K562 (cell line): ENCODE data around the gene RASSF3. TPM values are rescaled to one million over a fixed set of nuclear protein-coding genes. Genes with fewer than 3 reads are reported as not detected.

Experiments used
- ATAC-seq: fragments of 200-7000 bp; cut with Tn5 transposase; 3 replicates; pipeline ENCODE4 v1.9.1; 2020; ENCODE audit warnings: moderate library complexity
- BruUV-seq: library from RNA; stranded (reverse); fragments of 400-500 nt; replicated peaks from 2 replicates; lab custom pipeline; 2021; lab: Mats Ljungman, UMichigan
- CTCF ChIA-PET: fragments of 300-600 bp; formaldehyde crosslinking; extraction: SDS; loops from one replicate; lab custom pipeline; 2021; ENCODE audit warnings: low intra/inter-chr PET ratio; lab: Yijun Ruan, JAX
- POLR2A ChIA-PET: fragments of 300-600, 350-650 bp; sonication (Branson Sonifier 250); formaldehyde crosslinking; extraction: SDS; loops from one replicate; lab custom pipeline; 2021; ENCODE audit warnings: antibody characterized with exemption, inconsistent platforms; lab: Yijun Ruan, JAX
- DNase-seq, 4 experiments: peaks; one replicate each; pipeline versions ENCODE4 v3.0.0 to v3.0.0-alpha.2; 2011 to 2018; ENCODE audit warnings: low spot score in 3 of 4, mixed read lengths in 3 of 4; ENCODE audit errors: extremely low read depth in 1 of 4
- FAIRE-seq: peaks from 2 replicates; lab custom pipeline; 2011; peaks lifted over from hg19 to GRCh38; lab: Jason Lieb, UNC
- H2AFZ ChIP-seq: 2 replicates; pipeline ENCODE4 v1.6.0; 2011; ENCODE audit warnings: low read depth, low read length, control low read depth, inconsistent platforms
- H3K27ac ChIP-seq: fragments of 200-600 bp; 3 replicates; pipeline ENCODE4 v1.8.0; 2011; ENCODE audit warnings: low read depth, mild to moderate bottlenecking, control low read depth, inconsistent platforms, low read length, moderate library complexity, mixed read lengths; ENCODE audit errors: extremely low read depth
- H3K27me3 ChIP-seq, 2 experiments: fragments of 300-600 bp in 1 of 2; 2 replicates in 1 of 2; 3 replicates in 1 of 2; pipeline versions ENCODE4 v1.6.0 to v1.8.0; 2011; ENCODE audit warnings: inconsistent platforms in 2 of 2, low read length in 2 of 2, mild to moderate bottlenecking in 1 of 2, mixed read lengths in 1 of 2, moderate library complexity in 1 of 2; ENCODE audit not compliant: control insufficient read depth in 2 of 2, insufficient read depth in 2 of 2
- H3K36me3 ChIP-seq: fragments of 300-600 bp; 3 replicates; pipeline ENCODE4 v1.8.0; 2011; ENCODE audit warnings: mild to moderate bottlenecking, low read length, inconsistent platforms; ENCODE audit not compliant: control insufficient read depth, insufficient read depth
- H3K4me1 ChIP-seq, 2 experiments: fragments of 200-600 bp in 1 of 2; replicated peaks in 1 of 2; 2 replicates in 1 of 2; 3 replicates in 1 of 2; pipeline versions ENCODE4 v1.5.1 to v1.8.0; 2011; ENCODE audit warnings: inconsistent platforms in 2 of 2, low read length in 2 of 2, mild to moderate bottlenecking in 1 of 2, mixed read lengths in 1 of 2, moderate library complexity in 1 of 2; ENCODE audit not compliant: control insufficient read depth in 2 of 2, insufficient read depth in 2 of 2
- H3K4me2 ChIP-seq: 2 replicates; pipeline ENCODE4 v1.6.1; 2011; ENCODE audit warnings: low read length, control low read depth, inconsistent platforms, mixed read lengths; ENCODE audit not compliant: insufficient read depth
- H3K4me3 ChIP-seq: fragments of 200-600 bp; sonication (generic), shearing (Covaris generic); 2 replicates; pipeline ENCODE4 v1.5.1; 2016; ENCODE audit warnings: control low read depth, inconsistent platforms
- H3K79me2 ChIP-seq: fragments of 200-600 bp; 3 replicates; pipeline ENCODE4 v1.8.0; 2011; ENCODE audit warnings: low read length, inconsistent platforms; ENCODE audit not compliant: control insufficient read depth, insufficient read depth
- H3K9ac ChIP-seq, 2 experiments: 2 replicates each; pipeline versions ENCODE4 v1.6.0 to v1.6.1; 2011; ENCODE audit warnings: low read depth in 2 of 2, low read length in 2 of 2, control low read depth in 1 of 2, inconsistent platforms in 1 of 2, mild to moderate bottlenecking in 1 of 2, mixed read lengths in 1 of 2; ENCODE audit not compliant: insufficient read depth in 1 of 2
- H3K9me1 ChIP-seq: one replicate; pipeline ENCODE4 v1.6.0; 2011; ENCODE audit warnings: inconsistent platforms, mild to moderate bottlenecking, low read length, moderate library complexity; ENCODE audit not compliant: control insufficient read depth, insufficient read depth
- H3K9me3 ChIP-seq: replicated peaks from 2 replicates; pipeline ENCODE4 v1.5.1; 2011; ENCODE audit warnings: low read depth, low read length, inconsistent platforms; ENCODE audit not compliant: control insufficient read depth, insufficient read depth
- H4K20me1 ChIP-seq: replicated peaks from 2 replicates; pipeline ENCODE4 v1.6.1; 2011; ENCODE audit warnings: low read length, inconsistent platforms, mixed read lengths; ENCODE audit not compliant: control insufficient read depth, insufficient read depth
- BDP1 ChIP-seq: IDR thresholded peaks from 3 replicates; pipeline ENCODE4 v1.6.1; 2011; ENCODE audit not compliant: insufficient read length, insufficient read depth
- CBX2 ChIP-seq: fragments of 200-600 bp; sonication (generic); IDR thresholded peaks from one replicate; pipeline ENCODE4 v1.6.1; 2012; ENCODE audit warnings: mild to moderate bottlenecking, low read length, inconsistent platforms; ENCODE audit not compliant: insufficient read depth, poor library complexity, severe bottlenecking
- CREBBP ChIP-seq: IDR thresholded peaks from one replicate; pipeline ENCODE4 v1.6.1; 2012; ENCODE audit warnings: low read depth, mild to moderate bottlenecking, control low read depth, inconsistent platforms, low read length
- FOXA1 ChIP-seq: fragments of 450-650 bp; IDR thresholded peaks from 2 replicates; pipeline ENCODE4 v1.6.1; 2016; ENCODE audit warnings: mild to moderate bottlenecking, borderline replicate concordance
- NR4A1 ChIP-seq, 2 experiments: fragments of 250-450 bp in 1 of 2; fragments of 450-650 bp in 1 of 2; sonication (Bioruptor Pico) in 1 of 2; IDR thresholded peaks; 2 replicates each; pipeline versions ENCODE4 v1.4.0 to v1.6.1; 2016 to 2020; ENCODE audit warnings: mild to moderate bottlenecking in 2 of 2, missing compliant biosample characterization in 1 of 2, missing genetic modification characterization in 1 of 2, moderate library complexity in 1 of 2
- RBM22 ChIP-seq: fragments of 200-400 bp; formaldehyde crosslinking; IDR thresholded peaks from 2 replicates; pipeline ENCODE4 v1.6.1; 2018; ENCODE audit warnings: low read length, low read depth; ENCODE audit not compliant: poor library complexity, severe bottlenecking
- ZBTB7A ChIP-seq: IDR thresholded peaks from 2 replicates; pipeline ENCODE4 v1.6.1; 2011; ENCODE audit warnings: low read depth, mild to moderate bottlenecking, low read length, moderate library complexity, borderline replicate concordance; ENCODE audit not compliant: control insufficient read depth
- ZNF644 ChIP-seq: fragments of 200-800 bp; sonication (Bioruptor generic); IDR thresholded peaks from 2 replicates; pipeline ENCODE4 v1.6.1; 2016; ENCODE audit warnings: low read depth, missing genetic modification characterization, missing compliant biosample characterization
- ZSCAN32 ChIP-seq: fragments of 450-650 bp; formaldehyde crosslinking; IDR thresholded peaks from 2 replicates; pipeline ENCODE4 v1.4.0; 2020; ENCODE audit warnings: mild to moderate bottlenecking, moderate library complexity
- WGBS: fragments of 100-300 bp; shearing (Covaris generic); methylation state at CpG from one replicate; pipeline ENCODE4 v1.1.6; 2016; ENCODE audit warnings: low coverage, mixed read lengths; ENCODE audit not compliant: insufficient coverage; ENCODE audit errors: missing lambda C conversion rate; 5-methylcytosine and 5-hydroxymethylcytosine counted together
- in situ Hi-C: fragments of 300-500 bp; cut with MboI; formaldehyde crosslinking; loops from 4 replicates; pipeline ENCODE4 v1.15.0; 2018; ENCODE audit warnings: inconsistent platforms, mixed read lengths
- intact Hi-C: fragments of 100-400 bp; cut with micrococcal nuclease; formaldehyde crosslinking; loops from 2 replicates; pipeline ENCODE4 v1.14.2; 2022
- polyA plus RNA-seq, 8 experiments: library from polyadenylated mRNA; depleted of rRNA in 4 of 8; stranded (reverse) in 5 of 8; unstranded in 3 of 8; fragments of >200 nt; fragmentation: Nextera tagmentation in 2 of 8; fragmentation: Illumina TruSeq in 1 of 8; extraction: Ambion mirVana in 2 of 8; extraction: Trizol in 1 of 8; gene quantifications; 2 replicates each; pipeline versions ENCODE4 v1.2.1 to v1.2.3, GENCODE V29; 2011 to 2014; ENCODE audit warnings: inconsistent platforms in 1 of 8, missing spikeins in 1 of 8
- total RNA-seq, 7 experiments: library from RNA; depleted of rRNA in 6 of 7; stranded (reverse); fragments of >200 nt in 6 of 7; fragmentation: Illumina TruSeq in 2 of 7; extraction: Trizol in 2 of 7; gene quantifications; 2 replicates each; pipeline versions ENCODE4 v1.2.1 to v1.2.3, GENCODE V29; 2011 to 2021; ENCODE audit warnings: low replicate concordance in 1 of 7
- TF ChIP-seq, protein P1 (sequence below): fragments of 250-450 bp; sonication (Bioruptor Pico); IDR thresholded peaks from 2 replicates; pipeline ENCODE4 v1.4.0; 2020; ENCODE audit warnings: borderline replicate concordance
- TF ChIP-seq, protein P2 (sequence below): fragments of 450-650 bp; IDR thresholded peaks from 2 replicates; pipeline ENCODE4 v1.6.1; 2018; ENCODE audit not compliant: partially characterized antibody
- TF ChIP-seq, protein P3 (sequence below): sonication (generic); formaldehyde crosslinking; IDR thresholded peaks from 2 replicates; pipeline ENCODE4 v1.8.0; 2022; ENCODE audit warnings: mild to moderate bottlenecking, low read depth, missing genetic modification reagents

The RASSF3 gene
- total and polyA plus RNA-seq, 9 of the 15 experiments (the other 6 are each of a cell fraction or from before 2014, with no cell fraction given) = 3.7 to 39.2 (median 20.2) TPM

DNA sequence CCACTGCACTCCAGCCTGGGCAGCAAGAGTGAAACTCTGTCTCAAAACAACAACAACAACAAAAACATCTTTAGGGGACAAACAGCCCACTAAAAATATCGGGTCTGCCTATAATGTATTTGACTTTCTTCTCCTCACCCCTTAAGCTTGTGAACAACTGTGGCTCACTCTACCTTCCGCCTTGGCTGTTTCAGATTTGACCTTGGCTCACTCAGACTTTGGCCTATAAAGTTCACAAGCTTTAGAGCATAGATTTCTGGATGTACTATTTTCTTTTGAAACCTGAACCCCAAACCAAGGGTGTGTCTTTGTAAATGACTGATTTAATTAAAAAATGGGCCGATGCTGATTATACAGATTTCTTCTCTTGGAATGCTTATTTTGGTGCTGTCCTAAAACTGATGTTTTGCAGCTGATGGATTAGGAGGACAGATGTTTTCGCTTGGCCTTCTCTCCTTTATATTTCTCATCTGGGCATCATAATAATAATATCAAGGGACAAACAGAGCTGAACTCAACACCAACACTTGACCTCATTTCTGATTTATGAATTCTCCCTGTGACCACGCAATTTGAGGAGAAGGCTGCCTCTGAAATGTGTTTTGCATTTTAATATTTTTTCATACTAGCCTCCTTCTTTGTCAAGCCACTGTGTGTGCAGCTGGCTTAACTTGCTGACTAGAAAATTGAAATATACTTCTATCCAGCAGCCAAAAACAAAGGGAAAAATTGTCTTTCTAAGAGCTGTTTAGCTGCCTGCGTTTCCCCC, 40.2 kb upstream of the RASSF3 start:
- H3K4me3 ChIP-seq = no peak overlapping the region
- 0 out of 2 replicates have a peak overlapping the region, but pooled peaks have one; percentile 0 for H2AFZ ChIP-seq
- ChIA-PET CTCF (no interaction called here), POLR2A (interaction anchor here (0.6 to 2.5 kb wide), 5 partner anchors 10 to 142 kb away, joined by 4 to 11 read pairs (median 5); no protein-coding TSS in a partner anchor)
- BruUV-seq = no TSS peak
- H3K4me1 ChIP-seq = peaks cover 0 to 14% of the 10 kb centered on the region in 2 experiments; a peak in 3 of 5 replicates
- WGBS = 37% methylated on average over 6 of the region's 6 CpGs
- H3K27ac ChIP-seq = no peak overlapping the region
- H3K4me2 ChIP-seq = no peak overlapping the region
- intact Hi-C loops (no loop called here), in situ Hi-C loops (no loop called here)
- no peaks in the 10 kb centered on the region for H4K20me1 ChIP-seq
- no peaks in the 10 kb centered on the region for H3K9me1 ChIP-seq
- H3K9ac ChIP-seq = no peak overlapping the region
- no peaks in the 10 kb centered on the region for H3K36me3 ChIP-seq
- no peaks in the 10 kb centered on the region for H3K79me2 ChIP-seq
- ATAC-seq (no peak), FAIRE-seq (no peak), DNase-seq (no peak)
- no peaks in the 10 kb centered on the region for H3K27me3 ChIP-seq
- no peaks in the 10 kb centered on the region for H3K9me3 ChIP-seq
- TF ChIP-seq NR4A1 (CRISPR knock-in tag; IDR thresholded peaks at IDR 0.05) (no peak), NR4A1 (tag; IDR thresholded peaks at IDR 0.05) (no peak), CBX2 (no peak), CREBBP (no peak), BDP1 (no peak), RBM22 (no peak), ZSCAN32 (CRISPR knock-in tag) (no peak), FOXA1 (no peak), ZNF644 (tag) (no peak), ZBTB7A (no peak)
- TF ChIP-seq, protein P1, sequence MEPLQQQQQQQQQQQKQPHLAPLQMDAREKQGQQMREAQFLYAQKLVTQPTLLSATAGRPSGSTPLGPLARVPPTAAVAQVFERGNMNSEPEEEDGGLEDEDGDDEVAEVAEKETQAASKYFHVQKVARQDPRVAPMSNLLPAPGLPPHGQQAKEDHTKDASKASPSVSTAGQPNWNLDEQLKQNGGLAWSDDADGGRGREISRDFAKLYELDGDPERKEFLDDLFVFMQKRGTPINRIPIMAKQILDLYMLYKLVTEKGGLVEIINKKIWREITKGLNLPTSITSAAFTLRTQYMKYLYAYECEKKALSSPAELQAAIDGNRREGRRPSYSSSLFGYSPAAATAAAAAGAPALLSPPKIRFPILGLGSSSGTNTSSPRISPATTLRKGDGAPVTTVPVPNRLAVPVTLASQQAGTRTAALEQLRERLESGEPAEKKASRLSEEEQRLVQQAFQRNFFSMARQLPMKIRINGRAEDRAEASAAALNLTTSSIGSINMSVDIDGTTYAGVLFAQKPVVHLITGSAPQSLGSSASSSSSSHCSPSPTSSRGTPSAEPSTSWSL = no peak
- TF ChIP-seq, protein P2, sequence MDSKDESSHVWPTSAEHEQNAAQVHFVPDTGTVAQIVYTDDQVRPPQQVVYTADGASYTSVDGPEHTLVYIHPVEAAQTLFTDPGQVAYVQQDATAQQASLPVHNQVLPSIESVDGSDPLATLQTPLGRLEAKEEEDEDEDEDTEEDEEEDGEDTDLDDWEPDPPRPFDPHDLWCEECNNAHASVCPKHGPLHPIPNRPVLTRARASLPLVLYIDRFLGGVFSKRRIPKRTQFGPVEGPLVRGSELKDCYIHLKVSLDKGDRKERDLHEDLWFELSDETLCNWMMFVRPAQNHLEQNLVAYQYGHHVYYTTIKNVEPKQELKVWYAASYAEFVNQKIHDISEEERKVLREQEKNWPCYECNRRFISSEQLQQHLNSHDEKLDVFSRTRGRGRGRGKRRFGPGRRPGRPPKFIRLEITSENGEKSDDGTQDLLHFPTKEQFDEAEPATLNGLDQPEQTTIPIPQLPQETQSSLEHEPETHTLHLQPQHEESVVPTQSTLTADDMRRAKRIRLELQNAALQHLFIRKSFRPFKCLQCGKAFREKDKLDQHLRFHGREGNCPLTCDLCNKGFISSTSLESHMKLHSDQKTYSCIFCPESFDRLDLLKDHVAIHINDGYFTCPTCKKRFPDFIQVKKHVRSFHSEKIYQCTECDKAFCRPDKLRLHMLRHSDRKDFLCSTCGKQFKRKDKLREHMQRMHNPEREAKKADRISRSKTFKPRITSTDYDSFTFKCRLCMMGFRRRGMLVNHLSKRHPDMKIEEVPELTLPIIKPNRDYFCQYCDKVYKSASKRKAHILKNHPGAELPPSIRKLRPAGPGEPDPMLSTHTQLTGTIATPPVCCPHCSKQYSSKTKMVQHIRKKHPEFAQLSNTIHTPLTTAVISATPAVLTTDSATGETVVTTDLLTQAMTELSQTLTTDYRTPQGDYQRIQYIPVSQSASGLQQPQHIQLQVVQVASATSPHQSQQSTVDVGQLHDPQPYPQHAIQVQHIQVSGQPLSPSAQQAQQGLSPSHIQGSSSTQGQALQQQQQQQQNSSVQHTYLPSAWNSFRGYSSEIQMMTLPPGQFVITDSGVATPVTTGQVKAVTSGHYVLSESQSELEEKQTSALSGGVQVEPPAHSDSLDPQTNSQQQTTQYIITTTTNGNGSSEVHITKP = no peak
- TF ChIP-seq, protein P3, sequence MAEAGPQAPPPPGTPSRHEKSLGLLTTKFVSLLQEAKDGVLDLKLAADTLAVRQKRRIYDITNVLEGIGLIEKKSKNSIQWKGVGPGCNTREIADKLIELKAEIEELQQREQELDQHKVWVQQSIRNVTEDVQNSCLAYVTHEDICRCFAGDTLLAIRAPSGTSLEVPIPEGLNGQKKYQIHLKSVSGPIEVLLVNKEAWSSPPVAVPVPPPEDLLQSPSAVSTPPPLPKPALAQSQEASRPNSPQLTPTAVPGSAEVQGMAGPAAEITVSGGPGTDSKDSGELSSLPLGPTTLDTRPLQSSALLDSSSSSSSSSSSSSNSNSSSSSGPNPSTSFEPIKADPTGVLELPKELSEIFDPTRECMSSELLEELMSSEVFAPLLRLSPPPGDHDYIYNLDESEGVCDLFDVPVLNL (CRISPR knock-in tag) = no peak
